Endothelial cell of umbilical vein (primary cell): ENCODE results near the gene SMARCD1.

Source experiments
- EZH2 ChIP-seq: IDR thresholded peaks from 2 replicates; pipeline ENCODE4 v1.6.1; 2012; ENCODE audit warnings: borderline replicate concordance, low read depth, mild to moderate bottlenecking, moderate library complexity, low read length, inconsistent platforms; ENCODE audit not compliant: severe bottlenecking
- FOS ChIP-seq: IDR thresholded peaks from 2 replicates; pipeline ENCODE4 v1.6.1; 2011; ENCODE audit warnings: mild to moderate bottlenecking, low read length, moderate library complexity, borderline replicate concordance; ENCODE audit not compliant: insufficient read depth
- POLR2A ChIP-seq: IDR thresholded peaks from 2 replicates; pipeline ENCODE4 v1.6.1; 2012; ENCODE audit warnings: low read depth, mild to moderate bottlenecking, control low read depth, low read length
- POLR2AphosphoS5 ChIP-seq: IDR thresholded peaks from 2 replicates; pipeline ENCODE4 v1.6.1; 2012; ENCODE audit warnings: low read depth, mild to moderate bottlenecking, control low read depth, low read length, moderate library complexity; ENCODE audit not compliant: insufficient read depth
- TF ChIP-seq, protein P1 (sequence below), 2 donors: IDR thresholded peaks; 1 replicate in 1 of 2; 2 replicates in 1 of 2; pipeline ENCODE4 v1.5.1; 2011; ENCODE audit warnings: low read length in 2 of 2, mild to moderate bottlenecking in 2 of 2, moderate library complexity in 2 of 2, control low read depth in 1 of 2, inconsistent platforms in 1 of 2, low read depth in 1 of 2; ENCODE audit not compliant: insufficient read depth in 1 of 2; ENCODE audit errors: extremely low read depth in 1 of 2
- TF ChIP-seq, protein P2 (sequence below): IDR thresholded peaks from 2 replicates; pipeline ENCODE4 v1.6.1; 2011; ENCODE audit not compliant: insufficient read depth, insufficient read length

DNA sequence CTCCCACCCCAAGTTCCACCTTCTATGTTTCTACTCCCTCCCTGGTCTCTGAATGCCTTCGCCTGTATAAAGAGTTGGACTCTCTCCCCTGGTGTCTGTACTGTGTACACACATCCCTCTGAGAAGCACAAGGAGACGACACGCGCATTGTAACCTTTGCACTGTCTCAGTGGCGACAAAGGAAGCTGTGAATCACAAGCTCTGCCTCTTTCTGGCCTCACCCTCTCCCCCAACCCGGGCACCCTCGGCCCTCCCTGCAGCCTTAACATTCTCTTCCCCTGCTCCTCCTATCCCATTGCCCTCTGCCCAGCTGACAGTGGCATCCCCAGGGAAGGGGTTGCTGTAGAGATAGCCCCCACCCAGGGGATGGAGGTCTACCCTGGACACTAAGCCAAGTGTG is 2.5 kb upstream of the SMARCD1 start:
- TF ChIP-seq POLR2A (no peak), POLR2AphosphoS5 (no peak), FOS (no peak), EZH2 (no peak)
- TF ChIP-seq, protein P1, sequence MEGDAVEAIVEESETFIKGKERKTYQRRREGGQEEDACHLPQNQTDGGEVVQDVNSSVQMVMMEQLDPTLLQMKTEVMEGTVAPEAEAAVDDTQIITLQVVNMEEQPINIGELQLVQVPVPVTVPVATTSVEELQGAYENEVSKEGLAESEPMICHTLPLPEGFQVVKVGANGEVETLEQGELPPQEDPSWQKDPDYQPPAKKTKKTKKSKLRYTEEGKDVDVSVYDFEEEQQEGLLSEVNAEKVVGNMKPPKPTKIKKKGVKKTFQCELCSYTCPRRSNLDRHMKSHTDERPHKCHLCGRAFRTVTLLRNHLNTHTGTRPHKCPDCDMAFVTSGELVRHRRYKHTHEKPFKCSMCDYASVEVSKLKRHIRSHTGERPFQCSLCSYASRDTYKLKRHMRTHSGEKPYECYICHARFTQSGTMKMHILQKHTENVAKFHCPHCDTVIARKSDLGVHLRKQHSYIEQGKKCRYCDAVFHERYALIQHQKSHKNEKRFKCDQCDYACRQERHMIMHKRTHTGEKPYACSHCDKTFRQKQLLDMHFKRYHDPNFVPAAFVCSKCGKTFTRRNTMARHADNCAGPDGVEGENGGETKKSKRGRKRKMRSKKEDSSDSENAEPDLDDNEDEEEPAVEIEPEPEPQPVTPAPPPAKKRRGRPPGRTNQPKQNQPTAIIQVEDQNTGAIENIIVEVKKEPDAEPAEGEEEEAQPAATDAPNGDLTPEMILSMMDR (IDR thresholded peaks at IDR 0.05; ENCODE audit: extremely low read depth in 1 of 2, insufficient read depth in 1 of 2, low read depth in 1 of 2, low read length in 2 of 2) = no peak
- TF ChIP-seq, protein P2, sequence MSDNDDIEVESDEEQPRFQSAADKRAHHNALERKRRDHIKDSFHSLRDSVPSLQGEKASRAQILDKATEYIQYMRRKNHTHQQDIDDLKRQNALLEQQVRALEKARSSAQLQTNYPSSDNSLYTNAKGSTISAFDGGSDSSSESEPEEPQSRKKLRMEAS = no peak
